Measurements from ENCODE around the gene ARL6IP4.

Gene ARL6IP4

DNA sequence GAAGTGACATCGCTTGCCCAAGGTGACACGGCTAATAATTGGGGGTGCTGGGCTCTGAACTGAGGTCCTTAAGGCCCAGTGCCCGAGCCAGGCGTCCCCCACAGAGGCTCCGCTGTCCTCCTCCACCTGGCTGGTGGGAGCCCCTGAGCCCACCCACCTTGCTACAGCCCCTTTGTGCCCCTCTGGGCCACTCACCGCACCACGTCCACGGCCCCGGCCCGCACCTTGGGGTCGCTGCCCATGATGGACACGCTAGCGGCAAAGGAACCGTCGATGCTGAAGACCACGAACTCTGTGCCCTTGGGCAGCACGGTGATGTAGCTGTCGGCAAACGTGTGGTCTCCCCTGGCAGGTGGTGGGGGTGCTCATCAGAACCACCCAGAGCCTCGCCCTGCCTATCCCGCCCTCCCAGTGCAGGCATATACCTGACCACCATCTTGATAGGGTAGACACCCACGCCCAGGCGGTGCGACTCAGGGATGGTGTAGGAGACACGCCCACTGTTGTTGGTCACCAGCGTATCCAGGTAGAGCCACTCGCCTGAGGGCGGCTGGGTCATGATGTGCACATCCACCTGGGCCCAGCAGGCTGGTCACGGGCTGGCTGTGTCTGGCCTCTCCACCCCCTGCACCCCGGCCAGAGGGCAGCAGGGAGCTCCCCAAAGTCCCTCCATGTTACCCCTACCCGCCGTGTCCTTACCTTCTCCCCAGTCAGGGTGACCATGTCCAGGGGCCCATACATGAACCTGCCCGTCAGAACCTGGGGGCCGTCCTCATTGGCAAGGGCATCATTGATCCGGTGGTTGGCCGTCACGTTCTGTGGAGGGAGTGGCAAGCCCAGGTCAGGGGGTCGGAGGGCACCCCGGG is 6.8 kb downstream of the ARL6IP4 start:
- Histone ChIP-seq H3K4me3 (ENCODE audit: low read length) (no peak overlapping the region), H3K9me3 (ENCODE audit: control insufficient read depth, insufficient read depth, low read length) (no peaks in the 10 kb centered on the region), H3K36me3 (ENCODE audit: control insufficient read depth, insufficient read depth, low read length) (peaks cover 7% of the 10 kb centered on the region), H3K4me1 (ENCODE audit: control insufficient read depth, insufficient read depth, low read length) (peaks cover 2% of the 10 kb centered on the region; the same call in 1 of the 2 replicates), H3K27me3 (ENCODE audit: control insufficient read depth, insufficient read depth, low read length) (no peaks in the 10 kb centered on the region), H3K27ac (ENCODE audit: low read length) (no peak overlapping the region)
- WGBS (ENCODE audit: insufficient coverage, insufficient read length) = no CpG with 5 or more reads among the region's 39 CpGs
- DNase-seq (ENCODE audit: low read depth, low spot score) = no peak

DNA sequence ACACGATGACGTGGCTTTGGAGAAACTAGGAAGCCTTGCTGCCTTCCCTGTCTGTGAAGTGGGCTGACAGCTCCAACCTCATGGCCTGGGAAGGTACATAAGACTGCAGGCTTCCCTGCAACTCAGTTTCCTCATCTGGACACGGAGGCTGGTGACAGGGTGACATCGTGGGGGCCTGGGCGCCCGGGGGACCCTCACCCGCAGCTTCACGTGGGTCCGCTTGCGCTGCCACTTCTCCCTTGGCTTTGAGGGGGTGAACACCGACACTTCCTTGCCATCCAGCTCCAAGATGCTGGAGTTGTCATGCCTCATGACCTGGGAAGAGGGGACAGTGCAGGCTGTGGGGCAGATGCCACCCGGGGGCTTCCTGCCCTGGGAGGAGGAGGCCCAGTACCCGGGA is 7.6 kb downstream of the ARL6IP4 start:
- Histone ChIP-seq H3K36me3 (ENCODE audit: control insufficient read depth, insufficient read depth, low read length) (peaks cover 5% of the 10 kb centered on the region), H3K4me1 (ENCODE audit: control insufficient read depth, insufficient read depth, low read length) (peaks cover 3% of the 10 kb centered on the region; the same call in 1 of the 2 replicates)
- no CpG with 5 or more reads among the region's 13 CpGs for WGBS (ENCODE audit: insufficient coverage, insufficient read length)

DNA sequence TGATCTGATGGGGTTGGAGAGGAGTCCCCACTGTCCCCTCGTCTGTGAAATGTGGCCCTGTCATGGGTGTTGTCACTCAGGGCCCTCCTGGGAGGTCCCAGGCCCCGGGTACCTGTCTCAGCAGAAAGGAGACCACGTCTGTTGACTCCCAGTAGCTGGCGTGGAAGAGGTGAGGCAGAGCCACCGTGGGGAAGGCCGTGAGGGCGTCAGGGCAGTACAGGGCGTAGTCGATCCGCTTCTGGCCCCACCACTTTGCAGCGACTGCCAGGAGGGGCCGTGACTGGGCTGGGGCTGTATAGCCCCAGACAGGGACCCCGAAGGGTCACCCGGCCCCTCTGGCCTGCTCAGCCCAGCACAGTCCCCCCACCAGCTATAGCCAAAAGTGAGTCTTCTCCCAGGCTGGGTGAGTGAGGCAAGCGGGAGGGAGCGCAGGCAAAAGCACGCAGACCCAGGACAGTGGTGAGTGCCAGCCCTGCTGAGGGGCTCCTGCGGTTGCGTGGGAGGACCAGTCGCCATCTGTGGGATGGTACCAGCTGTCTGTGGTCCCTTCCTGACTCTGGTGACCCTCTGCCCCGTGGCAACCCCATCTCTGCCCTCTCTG is 8.2 kb downstream of the ARL6IP4 start:
- no CpG with 5 or more reads among the region's 21 CpGs for WGBS (ENCODE audit: insufficient coverage, insufficient read length)

More for the DNA sequence above, 7.6 kb downstream of the ARL6IP4 start:
- no peak overlapping the region for H3K4me3 ChIP-seq (ENCODE audit: low read length)
- no peak overlapping the region for H3K27ac ChIP-seq (ENCODE audit: low read length)
- H3K9me3 ChIP-seq (ENCODE audit: control insufficient read depth, insufficient read depth, low read length) = no peaks in the 10 kb centered on the region
- no peak for DNase-seq (ENCODE audit: low read depth, low spot score)
- H3K27me3 ChIP-seq (ENCODE audit: control insufficient read depth, insufficient read depth, low read length) = no peaks in the 10 kb centered on the region

DNA sequence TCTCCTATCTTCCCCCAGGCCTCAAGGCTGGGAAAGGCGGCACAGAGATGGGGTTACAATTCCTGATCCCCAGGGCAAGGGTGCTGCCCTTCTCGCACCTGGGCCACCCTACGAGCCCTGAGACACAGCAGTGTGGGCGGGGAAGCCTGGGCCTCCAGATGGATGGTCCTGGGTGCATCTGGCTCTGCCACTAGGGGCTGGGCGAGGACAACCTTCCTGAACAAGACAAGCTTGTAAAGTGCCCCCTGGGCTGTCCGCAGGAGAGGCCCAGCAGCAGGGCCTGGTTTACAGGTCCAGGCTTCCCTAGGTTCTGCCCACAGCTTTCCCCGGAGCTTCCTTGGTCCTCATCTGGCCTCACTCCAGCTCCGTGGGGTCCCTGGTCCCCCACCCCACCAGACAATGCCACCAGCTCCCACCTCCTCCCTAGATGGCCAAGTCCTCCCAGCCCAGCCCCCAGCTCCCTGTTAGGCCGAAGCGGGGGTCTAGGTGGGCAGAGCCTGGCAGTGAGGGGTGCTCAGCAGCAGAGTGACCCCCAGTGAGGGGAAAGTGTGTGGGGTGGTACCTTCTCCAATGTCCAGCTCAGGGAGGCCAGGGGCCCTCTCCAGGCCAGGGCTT is 8.9 kb downstream of the ARL6IP4 start:
- DNase-seq (ENCODE audit: low read depth, low spot score) = no peak
- H3K4me1 ChIP-seq (ENCODE audit: control insufficient read depth, insufficient read depth, low read length) = peaks cover 2% of the 10 kb centered on the region; the same call in 1 of the 2 replicates
- H3K9me3 ChIP-seq (ENCODE audit: control insufficient read depth, insufficient read depth, low read length) = no peaks in the 10 kb centered on the region
- no peak overlapping the region for H3K4me3 ChIP-seq (ENCODE audit: low read length)
- peaks cover 3% of the 10 kb centered on the region; the same call in 1 of the 2 replicates for H3K36me3 ChIP-seq (ENCODE audit: control insufficient read depth, insufficient read depth, low read length)
- H3K27me3 ChIP-seq (ENCODE audit: control insufficient read depth, insufficient read depth, low read length) = no peaks in the 10 kb centered on the region
- WGBS (ENCODE audit: insufficient coverage, insufficient read length) = no CpG with 5 or more reads among the region's 10 CpGs
- H3K27ac ChIP-seq (ENCODE audit: low read length) = no peak overlapping the region

More for the DNA sequence above, 8.2 kb downstream of the ARL6IP4 start:
- Histone ChIP-seq H3K4me3 (ENCODE audit: low read length) (no peak overlapping the region), H3K9me3 (ENCODE audit: control insufficient read depth, insufficient read depth, low read length) (no peaks in the 10 kb centered on the region), H3K4me1 (ENCODE audit: control insufficient read depth, insufficient read depth, low read length) (peaks cover 2% of the 10 kb centered on the region; the same call in 1 of the 2 replicates), H3K36me3 (ENCODE audit: control insufficient read depth, insufficient read depth, low read length) (peaks cover 3% of the 10 kb centered on the region; the same call in 1 of the 2 replicates), H3K27me3 (ENCODE audit: control insufficient read depth, insufficient read depth, low read length) (no peaks in the 10 kb centered on the region), H3K27ac (ENCODE audit: low read length) (no peak overlapping the region)
- no peak for DNase-seq (ENCODE audit: low read depth, low spot score)

DNA sequence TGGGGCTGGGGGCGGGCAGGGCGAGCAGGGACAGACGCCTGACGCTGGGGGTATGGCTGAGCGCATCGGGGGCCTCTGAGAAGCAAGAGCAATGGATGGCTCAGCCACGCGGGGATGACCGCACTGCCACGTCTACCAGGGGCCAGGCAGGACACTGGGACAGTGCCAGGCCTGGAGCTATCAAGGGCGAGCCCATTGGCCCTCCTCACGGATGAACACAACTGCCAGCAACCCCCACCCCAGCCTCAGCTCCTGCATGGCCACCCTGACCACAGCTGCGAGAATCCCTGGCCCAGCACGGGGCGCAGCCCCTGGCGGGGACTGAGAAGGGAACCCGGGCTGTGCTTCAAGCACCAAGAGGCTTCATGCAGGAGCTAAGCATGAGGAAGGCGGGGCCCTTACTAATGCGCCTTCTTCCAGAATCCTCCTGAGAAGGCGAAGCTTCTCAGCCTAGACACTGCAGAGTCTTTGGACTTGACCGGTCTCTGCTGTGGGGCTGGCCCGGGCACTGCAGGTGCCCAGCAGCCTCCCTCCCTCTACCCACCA is 9.5 kb downstream of the ARL6IP4 start:
- Histone ChIP-seq H3K4me1 (ENCODE audit: control insufficient read depth, insufficient read depth, low read length) (peaks cover 2% of the 10 kb centered on the region; the same call in 1 of the 2 replicates), H3K27ac (ENCODE audit: low read length) (no peak overlapping the region), H3K36me3 (ENCODE audit: control insufficient read depth, insufficient read depth, low read length) (peaks cover 3% of the 10 kb centered on the region; the same call in 1 of the 2 replicates), H3K27me3 (ENCODE audit: control insufficient read depth, insufficient read depth, low read length) (no peaks in the 10 kb centered on the region), H3K4me3 (ENCODE audit: low read length) (no peak overlapping the region), H3K9me3 (ENCODE audit: control insufficient read depth, insufficient read depth, low read length) (no peaks in the 10 kb centered on the region)
- no peak for DNase-seq (ENCODE audit: low read depth, low spot score)
- no CpG with 5 or more reads among the region's 22 CpGs for WGBS (ENCODE audit: insufficient coverage, insufficient read length)

DNA sequence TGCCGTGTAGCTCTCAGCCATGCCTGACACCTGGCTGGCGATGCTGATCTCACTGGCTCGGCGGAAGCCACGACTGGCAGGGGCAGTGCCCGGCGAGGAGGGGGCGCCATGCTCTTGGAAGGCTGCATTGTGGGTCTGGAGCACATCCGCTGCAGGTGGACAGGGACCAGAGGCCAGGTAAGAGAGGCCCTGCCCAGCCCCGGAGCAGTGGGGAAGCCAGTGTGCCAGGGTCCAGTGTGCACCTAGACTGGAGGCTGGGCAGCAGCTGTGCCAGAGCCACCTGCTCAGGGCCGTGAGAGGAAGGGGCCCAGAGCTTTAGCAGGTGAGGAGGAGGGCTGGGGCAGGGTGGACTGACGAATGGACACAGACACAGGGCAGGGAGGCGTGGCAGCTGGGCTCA is 10.1 kb downstream of the ARL6IP4 start:
- WGBS (ENCODE audit: insufficient coverage, insufficient read length) = no CpG with 5 or more reads among the region's 13 CpGs
- Histone ChIP-seq H3K4me3 (ENCODE audit: low read length) (no peak overlapping the region), H3K4me1 (ENCODE audit: control insufficient read depth, insufficient read depth, low read length) (peaks cover 2% of the 10 kb centered on the region; the same call in 1 of the 2 replicates), H3K27me3 (ENCODE audit: control insufficient read depth, insufficient read depth, low read length) (no peaks in the 10 kb centered on the region), H3K36me3 (ENCODE audit: control insufficient read depth, insufficient read depth, low read length) (peaks cover 3% of the 10 kb centered on the region; the same call in 1 of the 2 replicates), H3K9me3 (ENCODE audit: control insufficient read depth, insufficient read depth, low read length) (no peaks in the 10 kb centered on the region), H3K27ac (ENCODE audit: low read length) (no peak overlapping the region)
- DNase-seq (ENCODE audit: low read depth, low spot score) = no peak

DNA sequence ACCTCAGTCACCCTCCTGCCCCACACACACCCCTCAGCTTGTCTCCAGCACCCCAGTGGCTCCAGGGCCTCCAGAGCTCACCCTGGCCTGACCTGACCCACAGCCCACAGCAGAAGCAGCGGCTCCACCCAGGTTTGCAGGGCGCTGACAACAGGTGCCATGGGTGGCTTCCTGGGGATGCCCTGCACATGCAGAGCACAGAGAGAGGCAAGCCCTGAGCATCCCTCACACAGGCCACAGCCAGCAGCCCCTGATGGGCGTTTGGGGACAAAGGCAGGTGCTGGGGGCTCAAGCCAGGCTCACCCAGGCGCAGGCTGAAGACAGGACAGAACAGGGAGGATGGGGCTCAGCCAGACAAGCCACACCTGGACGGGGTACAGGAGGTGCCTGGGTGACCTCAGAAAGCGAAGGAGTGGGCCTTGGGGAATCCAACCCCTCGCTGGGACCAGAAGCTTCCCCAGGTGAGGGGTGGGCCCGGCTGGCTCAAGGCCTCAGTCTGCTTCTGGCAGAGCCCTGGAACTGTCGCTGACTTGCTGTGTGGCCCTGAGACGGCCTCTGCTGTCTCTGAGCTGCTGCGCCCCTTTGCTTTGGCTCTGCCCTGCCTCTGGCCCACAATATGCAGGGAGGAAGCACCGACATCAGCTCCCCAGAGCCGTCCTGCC is 10.6 kb downstream of the ARL6IP4 start:
- WGBS (ENCODE audit: insufficient coverage, insufficient read length) = no CpG with 5 or more reads among the region's 13 CpGs
- peaks cover 1% of the 10 kb centered on the region; the same call in 1 of the 2 replicates for H3K36me3 ChIP-seq (ENCODE audit: control insufficient read depth, insufficient read depth, low read length)

DNA sequence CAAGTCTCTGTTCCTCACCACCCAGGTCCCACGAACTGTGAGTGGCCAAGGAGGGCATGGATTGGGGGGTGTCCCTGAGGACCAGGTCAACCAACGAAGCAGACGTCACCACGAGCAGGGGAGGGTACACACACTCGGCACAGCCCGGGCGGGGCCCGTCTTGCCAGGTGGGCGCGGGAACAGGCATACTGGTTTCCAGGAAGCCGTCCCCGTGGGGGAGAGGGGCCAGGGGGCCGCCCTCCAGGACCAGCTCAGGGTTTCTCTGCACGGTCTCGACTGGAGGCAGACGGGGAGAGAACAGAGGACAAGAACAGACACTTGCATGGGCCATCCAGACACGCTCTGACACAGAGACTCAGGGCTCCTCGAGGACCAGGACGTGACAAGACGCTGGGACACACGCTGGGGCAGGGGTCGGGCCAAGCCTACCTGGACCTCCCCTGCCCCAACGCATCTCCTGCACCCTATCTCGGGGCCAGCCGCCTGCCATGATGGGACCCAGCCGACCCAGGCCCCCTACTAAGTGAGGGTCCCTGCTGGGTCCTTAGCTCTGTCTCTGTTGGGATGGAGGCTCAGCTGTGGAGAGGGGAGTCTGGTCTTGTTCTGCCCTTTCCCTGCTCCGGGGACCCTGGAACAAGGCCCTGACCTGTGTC is 11.3 kb downstream of the ARL6IP4 start:
- no peak overlapping the region for H3K4me3 ChIP-seq (ENCODE audit: low read length)
- H3K36me3 ChIP-seq (ENCODE audit: control insufficient read depth, insufficient read depth, low read length) = no peaks in the 10 kb centered on the region; the same call in 1 of the 2 replicates
- WGBS (ENCODE audit: insufficient coverage, insufficient read length) = no CpG with 5 or more reads among the region's 27 CpGs
- H3K9me3 ChIP-seq (ENCODE audit: control insufficient read depth, insufficient read depth, low read length) = no peaks in the 10 kb centered on the region
- no peak overlapping the region for H3K27ac ChIP-seq (ENCODE audit: low read length)
- 0 out of 2 replicates have a peak, but pooled peaks cover 2% of the 10 kb centered on the region for H3K4me1 ChIP-seq (ENCODE audit: control insufficient read depth, insufficient read depth, low read length)
- no peaks in the 10 kb centered on the region for H3K27me3 ChIP-seq (ENCODE audit: control insufficient read depth, insufficient read depth, low read length)
- DNase-seq (ENCODE audit: low read depth, low spot score) = no peak

More for the DNA sequence above, 10.6 kb downstream of the ARL6IP4 start:
- Histone ChIP-seq H3K27ac (ENCODE audit: low read length) (no peak overlapping the region), H3K27me3 (ENCODE audit: control insufficient read depth, insufficient read depth, low read length) (no peaks in the 10 kb centered on the region), H3K4me1 (ENCODE audit: control insufficient read depth, insufficient read depth, low read length) (peaks cover 2% of the 10 kb centered on the region; the same call in 1 of the 2 replicates), H3K4me3 (ENCODE audit: low read length) (no peak overlapping the region), H3K9me3 (ENCODE audit: control insufficient read depth, insufficient read depth, low read length) (no peaks in the 10 kb centered on the region)
- no peak for DNase-seq (ENCODE audit: low read depth, low spot score)

DNA sequence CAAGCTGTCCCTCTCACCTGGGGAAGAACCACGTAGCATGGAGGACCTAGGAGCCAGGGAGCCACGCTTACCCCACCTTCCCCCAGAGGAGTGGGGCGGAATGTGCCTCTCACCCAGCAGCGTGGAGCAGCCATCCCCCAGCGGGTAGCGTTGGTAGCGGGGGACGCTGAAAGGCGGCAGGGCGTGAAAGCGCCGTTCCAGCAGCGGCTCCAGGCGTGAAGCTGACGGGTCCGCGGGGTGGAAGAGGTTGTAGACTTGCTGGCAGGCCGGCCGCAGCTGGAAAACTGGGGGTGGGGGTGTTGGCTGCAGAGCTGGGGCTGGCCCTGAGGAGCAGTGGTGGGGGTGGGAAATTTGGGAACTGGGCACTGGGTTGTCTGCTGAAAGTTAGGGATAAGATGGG is 11.9 kb downstream of the ARL6IP4 start:
- DNase-seq (ENCODE audit: low read depth, low spot score) = no peak
- H3K4me1 ChIP-seq (ENCODE audit: control insufficient read depth, insufficient read depth, low read length) = 0 out of 2 replicates have a peak, but pooled peaks cover 2% of the 10 kb centered on the region
- H3K36me3 ChIP-seq (ENCODE audit: control insufficient read depth, insufficient read depth, low read length) = no peaks in the 10 kb centered on the region
- WGBS (ENCODE audit: insufficient coverage, insufficient read length) = no CpG with 5 or more reads among the region's 19 CpGs
- H3K9me3 ChIP-seq (ENCODE audit: control insufficient read depth, insufficient read depth, low read length) = no peaks in the 10 kb centered on the region
- H3K4me3 ChIP-seq (ENCODE audit: low read length) = no peak overlapping the region
- no peak overlapping the region for H3K27ac ChIP-seq (ENCODE audit: low read length)
- H3K27me3 ChIP-seq (ENCODE audit: control insufficient read depth, insufficient read depth, low read length) = no peaks in the 10 kb centered on the region
